ENCODE results near the gene GAREM1.
"Not testable (repeated sequence)": the region's sequence is repeated elsewhere in the genome, so short reads cannot be mapped to it uniquely, and the experiment has no call there.

The GAREM1 gene

DNA sequence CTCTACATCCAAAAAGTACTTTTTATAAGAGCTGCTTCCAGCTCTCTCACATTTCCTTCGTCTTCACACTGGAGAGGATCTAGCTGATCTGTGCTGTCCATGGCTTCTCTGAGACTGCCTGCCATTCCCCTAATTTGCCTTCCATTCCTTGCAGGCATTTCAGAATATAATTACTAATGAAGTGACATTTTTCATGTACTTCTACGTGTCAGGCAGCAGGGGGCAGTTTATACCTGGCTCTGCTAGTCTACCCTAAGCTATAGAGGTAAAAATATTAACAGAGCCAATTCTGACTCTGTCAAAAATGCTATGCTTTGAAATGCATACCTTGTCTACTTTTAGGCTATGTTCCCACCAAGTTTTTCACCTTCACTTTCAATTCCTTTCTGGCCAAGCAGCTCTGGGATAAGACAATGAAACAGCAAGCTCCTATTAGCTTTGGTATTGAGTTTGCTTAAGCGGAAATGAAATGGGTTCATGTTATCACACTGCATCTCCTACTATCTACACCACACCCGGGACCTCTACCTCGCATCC lies 198.9 kb downstream of the GAREM1 start:
- in situ Hi-C loops (cut with HindIII; ENCODE audit: low sequenced_read_pairs) = no loop called here

DNA sequence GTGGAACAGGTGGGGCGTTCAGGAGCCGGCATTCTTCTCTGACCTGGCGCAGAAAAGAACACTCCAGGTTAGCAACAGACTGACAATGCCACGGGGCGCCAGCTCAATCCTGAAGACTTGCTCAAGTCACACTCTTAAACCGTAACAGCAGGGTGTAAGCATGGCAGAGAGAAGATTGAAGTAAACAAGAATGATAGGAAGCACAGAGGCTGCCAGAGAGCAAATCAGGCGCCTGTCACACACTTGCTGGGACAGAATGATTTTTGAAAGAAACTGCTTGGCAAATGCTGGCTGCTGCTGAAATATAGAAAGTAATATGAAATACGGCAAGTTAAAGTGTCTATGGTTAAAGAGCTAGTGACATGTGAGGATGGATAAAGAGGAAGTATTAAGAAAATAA lies 200.3 kb downstream of the GAREM1 start:
- in situ Hi-C loops (cut with HindIII; ENCODE audit: low sequenced_read_pairs) = no loop called here

DNA sequence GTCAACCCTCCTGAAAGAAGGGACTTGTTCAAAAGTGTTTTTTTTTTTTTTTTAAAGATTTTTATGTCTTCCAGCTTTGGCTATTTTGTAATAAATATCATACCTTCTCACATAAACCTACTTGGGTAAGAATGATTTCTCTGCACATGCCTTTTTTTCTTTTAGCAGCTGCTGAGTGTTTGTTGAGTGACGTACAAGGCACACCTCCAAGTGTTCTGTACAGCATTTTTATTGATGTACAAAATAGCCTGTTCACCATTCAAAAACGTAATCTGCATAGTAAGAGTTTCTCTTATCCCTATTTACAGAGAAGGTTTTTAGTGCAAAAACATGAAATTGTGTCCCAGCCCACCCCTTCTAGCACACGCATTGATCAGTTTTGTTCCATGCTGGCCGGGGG lies 203.2 kb downstream of the GAREM1 start:
- in situ Hi-C loops (cut with HindIII; ENCODE audit: low sequenced_read_pairs) = no loop called here

DNA sequence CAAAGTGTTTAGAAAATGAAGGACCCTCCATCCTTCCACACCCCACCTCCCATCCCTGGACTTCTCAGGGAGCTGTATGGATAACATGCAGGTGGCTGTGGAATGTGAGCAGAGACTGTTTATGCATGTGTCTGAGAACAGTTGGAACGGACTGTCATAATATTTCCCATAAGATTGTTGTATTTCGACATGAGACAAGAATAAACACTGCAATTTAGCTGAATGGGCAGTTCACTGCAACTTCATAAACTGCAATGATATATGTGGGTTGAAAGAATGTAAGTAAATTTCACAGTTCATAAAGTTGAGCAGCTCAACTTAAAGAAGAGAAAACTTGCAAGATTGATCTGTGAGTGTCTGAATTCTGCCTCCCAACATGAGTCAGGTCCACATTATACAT lies 206.3 kb downstream of the GAREM1 start:
- in situ Hi-C loops (cut with HindIII; ENCODE audit: low sequenced_read_pairs) = no loop called here

DNA sequence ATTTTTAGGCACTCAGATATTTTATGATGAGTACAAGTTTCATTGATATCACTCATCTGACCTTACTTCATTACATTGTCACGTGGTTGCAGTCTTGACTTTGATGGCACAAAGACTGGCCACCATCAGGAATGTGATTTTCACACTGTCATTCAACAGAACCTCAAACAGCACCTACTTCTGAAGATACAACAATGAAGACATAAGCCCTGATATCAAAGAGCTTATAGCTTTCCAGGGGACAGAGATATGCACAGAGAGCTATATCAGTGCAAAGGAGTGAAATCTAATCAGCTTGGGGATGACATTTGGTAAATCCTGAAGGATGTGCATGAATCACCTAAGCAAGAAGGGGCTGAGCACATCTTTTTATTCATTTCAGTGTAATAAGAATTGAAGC lies 208.6 kb downstream of the GAREM1 start:
- in situ Hi-C loops (cut with HindIII; ENCODE audit: low sequenced_read_pairs) = no loop called here

DNA sequence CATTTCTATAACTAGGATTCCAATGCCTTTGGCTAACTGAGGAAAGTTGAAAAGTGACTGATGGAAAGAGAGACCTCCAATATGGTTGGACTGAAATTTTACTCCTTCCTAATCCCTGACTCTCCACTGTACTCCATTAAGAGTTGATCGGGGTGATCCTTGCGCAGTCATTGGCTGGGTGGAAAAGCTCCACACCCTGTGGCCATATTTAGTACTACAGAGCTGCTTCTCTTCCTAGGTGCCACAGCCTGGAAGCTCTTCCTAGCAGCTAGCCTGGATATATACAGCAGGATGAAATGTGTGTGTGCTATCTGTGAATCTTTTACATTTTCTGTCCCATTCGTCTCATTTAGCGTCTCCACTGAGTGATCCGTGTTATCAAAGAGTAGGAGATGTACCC lies 209.7 kb downstream of the GAREM1 start:
- in situ Hi-C loops (cut with HindIII; ENCODE audit: low sequenced_read_pairs) = no loop called here

DNA sequence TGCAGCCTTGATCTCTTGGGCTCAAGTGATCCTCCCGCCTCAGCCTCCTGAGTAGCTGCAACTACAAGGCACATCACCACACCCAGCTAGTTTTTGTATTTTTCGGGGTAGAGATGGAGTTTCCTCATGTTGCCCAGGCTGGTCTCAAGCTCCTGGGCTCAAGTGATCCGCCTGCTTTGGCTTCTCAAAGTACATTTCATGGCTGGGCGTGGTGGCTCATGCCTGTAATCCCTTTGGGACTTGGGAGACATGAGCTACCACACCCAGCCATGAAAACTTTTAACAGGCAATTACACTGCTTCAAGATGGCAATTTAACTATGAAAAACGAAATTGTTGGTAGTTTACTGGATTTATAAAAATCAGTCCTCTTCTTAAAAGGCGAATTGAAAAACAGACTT lies 211.1 kb downstream of the GAREM1 start:
- in situ Hi-C loops (cut with HindIII; ENCODE audit: low sequenced_read_pairs) = no loop called here

DNA sequence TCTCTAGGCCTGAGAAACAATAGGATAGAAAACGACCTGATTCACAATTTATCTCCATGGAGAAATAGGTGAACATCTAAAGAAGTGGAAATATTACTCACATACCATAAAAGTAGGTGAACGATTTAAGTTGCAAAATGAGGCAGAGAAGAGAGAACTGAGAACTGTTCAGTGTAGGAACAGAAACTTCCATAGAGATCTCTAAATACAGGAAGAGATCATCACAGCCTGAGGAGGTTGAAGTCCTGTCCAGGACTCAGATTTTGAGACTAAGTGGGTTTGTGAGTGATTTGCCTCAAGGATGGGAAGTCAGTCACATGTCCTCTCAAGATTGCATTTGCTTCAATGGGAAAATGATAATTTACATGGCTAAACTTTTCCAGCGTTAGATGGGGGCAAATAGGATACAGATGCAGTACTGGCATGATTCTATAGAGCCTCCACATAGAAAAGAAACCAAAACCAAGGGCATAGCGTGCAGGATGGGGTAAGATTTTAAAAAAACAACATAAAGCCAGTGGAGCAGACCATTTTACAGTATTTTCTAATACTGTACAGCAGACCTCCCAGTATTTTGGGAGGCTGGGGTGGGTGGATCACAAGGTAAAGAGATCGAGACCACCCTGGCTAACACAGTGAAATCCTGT lies 212.0 kb downstream of the GAREM1 start:
- in situ Hi-C loops (cut with HindIII; ENCODE audit: low sequenced_read_pairs) = no loop called here

DNA sequence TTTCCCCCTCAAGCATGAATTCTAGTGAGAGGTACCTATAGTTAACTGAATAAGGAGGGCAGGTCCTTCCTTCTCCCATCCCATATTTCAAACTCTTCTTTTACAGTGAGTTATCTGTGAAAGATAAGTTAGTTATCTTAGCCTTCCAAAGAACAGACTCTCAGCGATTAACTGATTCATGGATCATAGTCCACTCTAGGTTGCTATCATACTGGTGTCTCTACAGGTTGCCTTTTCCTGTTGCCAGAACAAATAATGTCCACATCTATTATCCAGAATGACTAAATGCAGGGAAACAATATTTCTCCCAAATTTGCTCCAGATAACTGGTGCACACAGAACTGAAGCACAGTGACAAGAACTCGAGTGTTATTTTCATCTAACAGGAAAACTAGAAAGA lies 212.5 kb downstream of the GAREM1 start:
- in situ Hi-C loops (cut with HindIII; ENCODE audit: low sequenced_read_pairs) = no loop called here

DNA sequence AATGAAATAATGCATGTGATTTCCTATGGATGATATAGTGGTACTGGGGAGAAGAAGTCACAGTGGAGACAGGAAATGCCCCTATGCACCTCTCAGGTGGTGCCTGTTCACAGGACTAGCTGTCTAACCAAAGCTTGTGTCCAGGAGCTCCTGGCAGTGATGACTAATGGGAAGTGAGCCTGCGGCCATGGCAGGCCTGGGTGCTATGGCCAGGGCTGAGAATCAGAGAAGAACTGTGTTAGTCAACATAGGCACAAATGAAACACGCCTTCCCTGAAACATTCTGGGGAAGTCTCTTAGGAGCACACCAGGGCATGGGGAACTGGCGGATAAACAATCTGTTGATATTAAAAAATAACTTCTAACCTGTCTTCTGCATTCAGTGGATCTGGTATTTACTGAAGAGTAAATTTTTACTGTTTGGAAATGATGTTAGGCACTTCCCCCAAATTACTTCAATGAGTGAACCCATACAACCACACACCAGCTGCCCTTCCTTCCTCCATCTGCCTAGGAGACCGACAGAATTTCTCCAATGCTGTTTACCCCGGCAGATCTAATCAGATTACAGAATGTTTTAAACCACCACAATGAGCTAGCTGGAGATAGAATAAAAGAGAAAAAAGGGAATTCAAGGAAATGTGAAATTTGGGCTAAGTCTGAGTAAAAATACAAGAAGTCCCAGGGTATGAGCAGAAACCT lies 213.4 kb downstream of the GAREM1 start:
- in situ Hi-C loops (cut with HindIII; ENCODE audit: low sequenced_read_pairs) = no loop called here

DNA sequence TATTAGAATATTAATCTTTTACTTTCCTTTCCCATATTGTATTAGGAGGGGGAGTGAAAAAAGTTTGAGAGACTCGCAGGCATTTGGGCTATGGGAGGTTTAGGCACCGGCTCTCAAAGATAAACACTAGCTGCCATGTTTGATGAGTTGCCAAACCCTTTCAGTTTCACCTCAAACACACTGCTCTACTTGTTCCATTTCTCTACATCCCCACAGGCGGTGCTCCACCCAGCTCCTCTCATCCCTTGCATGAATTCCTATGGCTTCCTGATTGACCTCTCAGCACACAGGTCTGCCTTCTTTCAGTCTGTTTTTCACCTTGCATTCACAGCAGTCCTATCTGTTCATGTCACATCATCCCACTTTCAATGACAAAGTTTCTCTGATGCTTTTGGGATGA lies 215.1 kb downstream of the GAREM1 start:
- in situ Hi-C loops (cut with HindIII; ENCODE audit: low sequenced_read_pairs) = no loop called here

DNA sequence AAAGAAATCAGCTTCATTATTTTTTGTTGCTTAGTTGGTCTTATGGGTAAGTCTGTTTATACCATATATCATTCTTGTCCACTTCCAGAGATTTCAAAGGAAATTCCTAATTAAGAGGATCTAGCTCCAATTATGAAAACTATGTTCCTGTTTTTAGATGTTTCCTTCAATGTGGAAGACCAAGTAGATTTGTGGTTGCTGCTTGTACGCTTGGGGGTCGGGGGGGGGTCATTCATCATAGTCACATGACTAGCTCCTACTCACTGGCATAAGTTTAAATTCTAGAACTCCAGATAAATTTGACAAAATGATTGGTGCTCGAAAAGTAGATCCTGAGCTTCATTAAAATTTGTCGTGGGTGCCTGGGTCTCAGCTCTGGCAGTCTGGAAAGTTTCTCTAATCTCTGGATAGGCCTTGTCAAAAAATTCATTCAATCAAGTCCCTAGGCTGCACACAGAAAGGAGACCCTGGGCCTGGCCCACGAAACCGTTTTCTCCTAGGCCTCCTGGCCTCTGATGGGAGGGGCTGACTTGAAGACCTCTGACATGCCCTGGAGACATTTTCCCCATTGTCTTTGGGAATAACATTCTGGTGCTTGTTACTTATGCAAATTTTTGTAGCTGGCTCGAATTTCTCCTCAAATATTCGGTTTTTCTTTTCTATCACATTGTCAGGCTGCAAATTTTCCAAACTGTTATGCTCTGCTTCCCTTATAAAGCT lies 218.4 kb downstream of the GAREM1 start:
- in situ Hi-C loops (cut with HindIII; ENCODE audit: low sequenced_read_pairs) = no loop called here

DNA sequence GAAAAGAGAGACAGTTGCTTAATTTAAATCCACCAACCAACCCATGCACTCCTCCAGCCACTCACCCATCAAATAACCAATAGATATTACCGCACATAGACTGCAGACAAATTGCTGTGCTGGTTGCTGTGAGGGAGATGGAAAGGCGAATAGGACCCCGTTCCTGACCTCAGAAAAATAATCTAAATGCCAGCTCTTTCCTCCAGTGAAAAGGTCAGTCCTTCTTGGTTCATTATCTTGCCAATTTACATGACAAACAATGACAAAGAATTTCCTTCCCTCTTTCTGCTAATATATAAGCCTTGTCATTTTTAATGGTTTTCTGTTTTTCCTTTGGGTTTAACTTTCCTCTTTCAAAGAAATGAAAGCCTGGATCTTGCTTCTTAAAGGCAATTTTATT lies 219.2 kb downstream of the GAREM1 start:
- in situ Hi-C loops (cut with HindIII; ENCODE audit: low sequenced_read_pairs) = no loop called here

DNA sequence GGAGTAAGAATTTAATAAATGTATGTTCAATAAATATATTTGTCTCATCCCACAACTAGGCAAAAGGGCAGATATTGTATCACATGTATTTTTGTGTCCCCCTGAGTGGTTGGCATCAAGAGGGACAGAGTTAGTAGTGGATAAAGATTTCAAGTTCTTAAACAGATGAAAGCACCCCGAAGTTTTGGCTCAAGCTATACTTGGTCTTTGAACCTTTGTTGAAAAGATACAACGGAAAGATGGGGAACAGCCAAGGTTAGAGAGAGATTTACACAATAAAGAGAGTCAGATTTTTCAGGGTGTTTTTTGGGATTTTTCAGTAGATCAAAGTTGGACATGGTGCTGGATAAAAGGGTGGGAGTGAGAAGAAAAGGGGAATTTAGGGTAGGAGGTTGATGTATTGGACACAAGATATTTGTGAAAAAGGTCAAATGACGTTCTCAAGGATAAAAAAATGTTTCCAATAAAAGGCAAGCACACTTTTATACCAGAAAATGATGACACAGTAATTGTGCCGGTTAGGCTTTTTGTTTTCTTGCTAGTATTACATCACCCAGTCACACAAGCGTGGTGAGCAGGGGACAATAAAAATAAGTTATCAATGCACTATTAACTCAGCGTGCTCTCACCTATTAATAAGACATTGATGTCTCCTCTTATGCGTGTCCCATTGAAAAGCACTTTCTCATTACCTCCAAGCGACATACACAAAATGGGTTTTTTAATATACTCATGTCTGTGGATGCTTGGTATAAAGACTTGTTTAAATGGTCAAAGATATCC lies 221.3 kb downstream of the GAREM1 start:
- in situ Hi-C loops (cut with HindIII; ENCODE audit: low sequenced_read_pairs) = no loop called here

DNA sequence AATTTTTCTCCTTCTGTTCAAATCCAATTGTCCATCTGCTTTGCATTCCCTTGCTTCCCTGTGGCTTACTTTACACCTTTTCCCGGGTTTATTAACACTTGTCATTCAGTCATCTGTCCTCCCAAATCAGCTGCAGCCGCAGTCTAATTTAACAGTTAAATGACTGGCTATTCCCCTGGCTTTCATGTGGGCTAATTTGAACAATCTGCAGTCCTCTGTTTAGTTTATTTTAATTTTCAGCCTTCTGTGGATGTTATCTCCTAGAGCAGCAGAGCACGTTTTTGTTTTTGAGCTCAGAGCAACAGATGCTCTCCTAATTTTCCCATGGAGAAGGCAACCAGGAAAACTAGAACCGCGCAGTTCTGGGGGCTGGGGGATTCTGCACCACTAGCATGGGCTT lies 225.8 kb downstream of the GAREM1 start:
- in situ Hi-C loops (cut with HindIII; ENCODE audit: low sequenced_read_pairs) = no loop called here

DNA sequence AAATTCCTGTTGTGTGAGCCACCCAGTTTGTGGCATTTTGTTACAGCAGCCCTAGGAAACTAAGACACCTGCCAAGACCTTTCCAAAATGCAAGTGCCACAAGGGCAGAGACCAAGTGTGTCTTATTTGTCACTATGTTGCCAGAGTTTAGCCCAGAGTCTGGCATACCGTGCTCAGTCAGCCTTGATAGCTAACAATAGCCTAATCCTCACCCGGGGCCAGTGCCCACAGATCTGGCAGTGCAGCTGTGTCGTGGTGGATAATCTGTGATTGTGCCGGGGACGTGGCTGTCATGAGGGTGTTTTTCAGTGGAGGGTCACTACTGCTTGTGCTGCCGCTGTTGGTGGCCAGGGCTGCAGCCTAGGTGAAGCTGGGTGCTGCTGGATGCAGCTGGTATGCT lies 227.3 kb downstream of the GAREM1 start:
- in situ Hi-C loops (cut with HindIII; ENCODE audit: low sequenced_read_pairs) = no loop called here

DNA sequence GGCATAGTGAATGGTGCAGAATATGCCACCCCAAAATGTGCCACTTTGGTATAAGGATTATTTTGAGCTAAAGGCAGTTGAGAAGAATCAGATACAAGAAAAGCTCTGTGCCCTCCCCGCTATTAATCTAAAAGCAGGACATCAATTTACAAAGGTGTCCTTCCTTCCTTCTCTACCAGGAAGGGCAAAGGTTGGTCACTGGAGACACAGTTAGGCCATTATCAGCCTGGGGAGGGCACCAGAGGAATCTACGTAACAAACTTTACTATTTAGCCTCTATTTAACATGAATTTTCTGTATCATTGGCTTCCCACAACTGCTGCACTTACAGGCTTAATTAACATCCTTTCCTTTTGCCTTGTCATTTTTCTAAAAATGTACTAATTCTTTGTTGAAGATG lies 228.3 kb downstream of the GAREM1 start:
- in situ Hi-C loops (cut with HindIII; ENCODE audit: low sequenced_read_pairs) = no loop called here

DNA sequence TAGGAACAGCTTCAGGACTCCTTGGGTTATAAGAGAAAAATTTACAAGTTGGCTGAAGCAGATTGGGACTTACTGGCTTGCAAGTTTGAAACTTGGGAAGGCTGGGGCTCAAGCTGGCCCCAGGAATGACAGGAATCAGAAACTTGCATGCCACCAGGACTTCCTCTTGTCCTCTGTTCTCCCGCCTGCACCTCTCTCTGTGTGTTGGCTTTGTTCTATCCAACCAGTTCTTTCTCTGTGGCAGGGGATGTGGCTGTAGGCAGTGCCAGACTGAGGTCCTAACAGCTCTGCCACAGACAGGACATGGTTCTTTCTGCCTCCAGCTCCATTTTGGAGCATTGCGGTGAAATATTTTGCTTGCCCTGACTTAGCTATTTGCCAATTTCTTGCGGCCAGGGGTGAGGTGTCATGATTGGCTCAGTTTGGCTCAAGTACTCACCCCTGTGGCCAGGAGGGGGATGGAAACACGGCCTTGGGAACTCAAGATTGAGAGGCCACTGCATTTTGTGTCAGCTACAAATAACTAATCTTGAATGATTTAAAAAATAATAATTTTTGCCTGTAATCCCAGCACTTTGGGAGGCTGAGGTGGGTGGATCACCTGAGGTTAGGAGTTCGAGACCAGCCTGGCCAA lies 231.9 kb downstream of the GAREM1 start:
- in situ Hi-C loops (cut with HindIII; ENCODE audit: low sequenced_read_pairs) = no loop called here

DNA sequence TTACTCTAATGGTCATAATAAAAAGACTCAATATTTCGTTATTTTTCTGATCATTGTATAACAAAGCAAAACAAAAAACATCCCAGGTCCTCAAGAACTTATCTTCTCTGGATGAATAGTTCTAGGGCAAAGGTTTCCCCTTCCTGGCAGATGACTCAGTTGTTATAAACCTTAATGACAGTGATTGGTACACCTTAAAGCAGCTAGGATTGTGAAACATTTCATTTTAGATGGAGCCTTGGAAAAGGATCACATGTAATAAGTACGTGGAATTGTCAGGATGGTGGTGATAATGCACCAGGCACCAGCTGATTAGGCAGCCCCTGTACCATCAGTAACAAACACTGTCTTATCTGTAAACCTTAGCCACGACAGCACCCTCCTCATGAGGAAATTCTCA lies 233.6 kb downstream of the GAREM1 start:
- in situ Hi-C loops (cut with HindIII; ENCODE audit: low sequenced_read_pairs) = no loop called here

DNA sequence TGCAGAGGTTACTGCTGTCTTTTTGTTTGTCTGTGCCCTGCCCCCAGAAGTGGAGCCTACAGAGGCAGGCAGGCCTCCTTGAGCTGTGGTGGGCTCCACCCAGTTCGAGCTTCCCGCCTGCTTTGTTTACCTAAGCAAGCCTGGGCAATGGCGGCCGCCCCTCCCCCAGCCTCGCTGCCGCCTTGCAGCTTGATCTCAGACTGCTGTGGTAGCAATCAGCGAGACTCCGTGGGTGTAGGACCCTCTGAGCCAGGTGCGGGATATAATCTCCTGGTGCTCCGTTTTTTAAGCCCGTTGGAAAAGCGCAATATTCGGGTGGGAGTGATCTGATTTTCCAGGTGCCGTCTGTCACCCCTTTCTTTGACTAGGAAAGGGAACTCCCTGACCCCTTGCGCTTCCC lies 237.3 kb downstream of the GAREM1 start:
- in situ Hi-C loops (cut with HindIII; ENCODE audit: low sequenced_read_pairs) = not testable (repeated sequence)

All from DLD1 (cell line).